Gastroesophageal sphincter (tissue), 3 donors: ENCODE results near the gene CHRNA4.

ENCODE experiments used
- EP300 ChIP-seq: sonication (generic); formaldehyde crosslinking; IDR thresholded peaks from one replicate; pipeline ENCODE4 v1.6.1; 2017; ENCODE audit warnings: antibody characterized with exemption, mild to moderate bottlenecking
- POLR2A ChIP-seq, 2 donors: fragments of 450-650 bp; IDR thresholded peaks; one replicate each; pipeline ENCODE4 v1.6.1; 2017; ENCODE audit warnings: antibody characterized with exemption in 2 of 2, mild to moderate bottlenecking in 2 of 2, moderate library complexity in 1 of 2
- POLR2AphosphoS5 ChIP-seq: sonication (generic); formaldehyde crosslinking; IDR thresholded peaks from one replicate; pipeline ENCODE4 v1.6.1; 2017; ENCODE audit warnings: antibody characterized with exemption
- TF ChIP-seq, protein P1 (sequence below), 4 experiments: fragments of 200-600 bp in 2 of 4; fragments of 450-650 bp in 2 of 4; sonication (generic) in 1 of 4; IDR thresholded peaks; one replicate each; pipeline ENCODE4 v1.5.1; 2017 to 2019; ENCODE audit warnings: antibody characterized with exemption in 4 of 4, mild to moderate bottlenecking in 2 of 4, moderate library complexity in 2 of 4

DNA sequence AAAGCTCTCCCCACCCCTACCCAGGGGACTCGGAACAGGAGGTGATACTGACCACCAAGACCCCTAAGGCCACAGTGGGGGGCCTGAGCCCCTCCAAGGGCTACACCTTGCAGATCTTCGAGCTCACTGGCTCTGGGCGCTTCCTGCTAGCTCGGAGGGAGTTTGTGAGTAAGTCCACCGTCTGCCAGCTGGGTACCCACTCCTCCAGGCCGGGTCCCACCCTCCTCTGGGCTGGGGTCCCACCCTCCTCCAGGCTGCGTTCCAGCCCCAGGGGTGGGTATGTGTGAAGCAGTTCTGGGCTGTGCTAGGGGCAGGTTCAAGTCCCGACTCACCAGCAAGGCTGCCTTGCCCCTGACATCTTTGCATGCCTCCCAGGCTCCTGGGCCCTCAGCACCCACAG, 55.8 kb downstream of the CHRNA4 start:
- TF ChIP-seq POLR2A (IDR thresholded peaks at IDR 0.05) = no peak
- TF ChIP-seq, protein P1, sequence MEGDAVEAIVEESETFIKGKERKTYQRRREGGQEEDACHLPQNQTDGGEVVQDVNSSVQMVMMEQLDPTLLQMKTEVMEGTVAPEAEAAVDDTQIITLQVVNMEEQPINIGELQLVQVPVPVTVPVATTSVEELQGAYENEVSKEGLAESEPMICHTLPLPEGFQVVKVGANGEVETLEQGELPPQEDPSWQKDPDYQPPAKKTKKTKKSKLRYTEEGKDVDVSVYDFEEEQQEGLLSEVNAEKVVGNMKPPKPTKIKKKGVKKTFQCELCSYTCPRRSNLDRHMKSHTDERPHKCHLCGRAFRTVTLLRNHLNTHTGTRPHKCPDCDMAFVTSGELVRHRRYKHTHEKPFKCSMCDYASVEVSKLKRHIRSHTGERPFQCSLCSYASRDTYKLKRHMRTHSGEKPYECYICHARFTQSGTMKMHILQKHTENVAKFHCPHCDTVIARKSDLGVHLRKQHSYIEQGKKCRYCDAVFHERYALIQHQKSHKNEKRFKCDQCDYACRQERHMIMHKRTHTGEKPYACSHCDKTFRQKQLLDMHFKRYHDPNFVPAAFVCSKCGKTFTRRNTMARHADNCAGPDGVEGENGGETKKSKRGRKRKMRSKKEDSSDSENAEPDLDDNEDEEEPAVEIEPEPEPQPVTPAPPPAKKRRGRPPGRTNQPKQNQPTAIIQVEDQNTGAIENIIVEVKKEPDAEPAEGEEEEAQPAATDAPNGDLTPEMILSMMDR (IDR thresholded peaks at IDR 0.05) = no peak
- no peak for TF ChIP-seq POLR2AphosphoS5
- TF ChIP-seq EP300 = no peak
